GM19395 (cell line): ENCODE measurements around the gene SLC37A1.

Experiments
- ATAC-seq: cut with Tn5 transposase; IDR thresholded peaks from one replicate; pipeline ENCODE4 v1.9.1; 2021; ENCODE audit warnings: mild to moderate bottlenecking, moderate library complexity; ENCODE audit not compliant: unreplicated experiment

SLC37A1 gene

DNA sequence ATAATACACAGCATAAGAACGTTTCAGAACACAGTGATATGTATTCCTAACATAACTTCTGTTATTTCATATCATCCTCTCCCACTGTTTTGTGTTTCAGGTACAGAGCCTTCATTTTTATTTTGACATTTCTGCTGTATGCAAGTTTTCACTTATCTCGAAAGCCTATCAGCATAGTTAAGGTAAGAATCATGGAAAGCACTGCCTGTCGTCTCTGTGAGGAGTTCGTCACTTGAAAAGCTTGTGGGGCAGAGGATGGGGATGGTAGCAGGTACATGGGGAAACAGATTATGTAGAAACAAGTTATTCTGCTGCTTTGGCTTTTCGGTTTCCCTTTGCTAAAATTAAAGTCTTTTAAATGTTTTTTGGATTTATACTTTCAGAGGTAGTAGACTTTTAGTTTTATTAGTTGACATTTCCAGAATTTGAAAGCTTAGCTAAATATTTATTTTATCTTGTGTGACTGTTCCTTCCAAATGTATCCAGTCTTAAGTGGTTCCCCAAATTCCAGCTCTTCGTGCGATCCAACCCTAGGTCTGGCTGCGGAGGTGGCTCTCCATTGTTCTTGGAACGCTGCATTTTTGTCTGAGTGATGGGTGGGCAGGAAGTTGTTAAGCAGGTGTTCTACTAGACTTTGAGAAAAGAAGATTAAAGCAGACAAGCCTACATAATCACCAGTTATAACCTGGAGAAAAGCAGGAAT is 12.2 kb downstream of the SLC37A1 start:
- ATAC-seq: no peak

DNA sequence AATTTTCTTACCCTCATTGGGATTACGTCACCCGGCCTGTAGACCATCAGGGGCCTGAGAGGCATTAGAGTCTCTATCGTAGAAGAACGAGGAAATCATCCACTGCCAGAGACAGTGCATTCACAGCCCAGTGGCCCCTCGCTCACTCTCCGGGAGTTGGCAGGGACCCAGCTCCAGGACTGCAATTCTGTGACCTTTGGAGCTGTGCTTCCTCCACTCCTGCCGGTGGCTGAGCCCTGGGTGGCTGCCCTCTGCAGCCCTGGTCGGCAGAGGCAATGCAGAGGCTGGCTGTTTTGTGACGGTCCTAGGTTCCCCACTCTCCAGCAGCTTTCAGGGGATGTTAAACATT is 12.7 kb downstream of the SLC37A1 start:
- ATAC-seq: no peak

DNA sequence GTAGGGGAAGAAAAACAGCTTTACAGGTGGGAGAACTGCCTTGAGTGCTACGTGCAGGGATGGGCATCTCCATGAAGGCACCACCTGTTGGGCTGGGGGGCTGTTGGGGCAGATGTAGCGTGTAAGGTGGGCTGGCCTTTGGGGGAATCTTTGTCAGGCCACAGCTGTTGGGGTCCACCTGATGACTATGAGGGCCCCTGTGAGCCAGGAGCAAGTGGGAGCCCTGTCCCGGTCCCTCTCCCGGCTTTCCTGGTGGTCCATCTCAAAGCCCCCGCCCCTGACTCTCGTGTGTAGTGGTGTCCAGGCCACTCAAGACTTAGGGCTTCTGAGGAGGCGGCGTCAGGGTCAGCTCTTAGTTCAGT is 13.5 kb downstream of the SLC37A1 start:
- ATAC-seq: no peak

DNA sequence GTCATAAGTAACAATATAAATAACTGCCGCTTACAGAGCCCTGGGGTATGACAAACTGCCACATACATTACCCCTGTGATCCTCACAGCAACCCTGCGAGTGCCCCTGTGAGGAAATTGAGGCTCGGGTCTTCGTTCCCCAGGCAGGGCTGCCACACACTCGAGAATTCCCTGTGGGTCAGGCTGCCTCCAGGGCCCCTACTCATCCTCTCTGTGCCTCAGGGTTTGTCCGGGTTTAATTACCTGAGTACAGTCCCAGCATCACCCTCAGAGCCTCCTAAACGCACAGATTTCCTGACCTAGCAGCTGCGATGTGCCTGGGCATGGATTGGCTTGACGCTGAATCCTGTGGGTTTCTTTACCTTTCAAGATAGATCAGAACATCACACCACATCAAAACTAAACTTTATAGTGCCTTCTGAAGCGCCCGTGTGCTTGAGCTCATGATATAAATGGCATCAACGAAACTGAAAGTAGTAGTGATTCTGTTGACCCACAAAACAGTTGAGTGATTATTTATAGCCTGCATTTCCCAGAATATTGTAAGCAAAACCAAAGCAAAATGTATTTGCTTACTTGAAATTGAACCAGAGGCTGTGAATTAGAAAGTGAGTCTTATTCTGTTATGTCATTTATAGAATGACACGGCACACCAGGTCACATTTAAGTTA is 14.0 kb downstream of the SLC37A1 start:
- ATAC-seq: no peak

DNA sequence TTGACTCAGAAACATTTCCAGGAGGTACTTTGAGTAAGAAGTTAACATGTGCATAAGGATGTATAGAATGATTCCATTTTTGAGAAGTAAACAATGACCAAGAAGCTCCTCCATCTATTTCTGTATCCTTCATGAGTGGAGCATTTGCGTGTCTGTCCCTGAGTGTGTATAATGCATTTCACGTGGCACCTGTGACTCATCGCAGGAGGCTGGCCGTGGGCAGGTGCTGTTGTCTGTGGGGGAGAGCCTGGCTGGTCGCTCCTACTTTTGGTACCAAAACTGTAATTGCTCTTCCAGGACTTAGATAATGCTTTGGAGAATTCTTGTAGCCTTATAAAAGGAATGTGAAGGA is 16.5 kb downstream of the SLC37A1 start:
- no peak for ATAC-seq

DNA sequence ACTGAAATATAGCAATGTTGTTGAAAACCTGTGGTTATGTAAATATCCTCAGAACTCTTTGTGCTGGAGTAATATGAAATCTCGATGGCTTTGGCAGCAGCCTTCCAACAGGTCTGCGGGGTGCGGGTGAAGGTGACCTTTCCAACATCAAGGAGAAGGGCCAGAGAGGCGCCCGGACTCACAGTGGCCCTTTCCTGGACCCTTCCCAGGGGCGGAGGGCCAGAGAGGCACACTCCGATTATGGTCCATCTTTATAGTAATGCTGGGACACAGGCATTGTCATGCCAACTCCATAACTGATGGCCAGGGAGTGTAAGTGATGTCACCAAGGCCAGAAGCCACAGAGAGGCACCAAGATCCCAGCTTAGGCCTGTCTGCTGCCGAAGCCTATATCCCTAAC is 18.1 kb downstream of the SLC37A1 start:
- ATAC-seq: no peak

DNA sequence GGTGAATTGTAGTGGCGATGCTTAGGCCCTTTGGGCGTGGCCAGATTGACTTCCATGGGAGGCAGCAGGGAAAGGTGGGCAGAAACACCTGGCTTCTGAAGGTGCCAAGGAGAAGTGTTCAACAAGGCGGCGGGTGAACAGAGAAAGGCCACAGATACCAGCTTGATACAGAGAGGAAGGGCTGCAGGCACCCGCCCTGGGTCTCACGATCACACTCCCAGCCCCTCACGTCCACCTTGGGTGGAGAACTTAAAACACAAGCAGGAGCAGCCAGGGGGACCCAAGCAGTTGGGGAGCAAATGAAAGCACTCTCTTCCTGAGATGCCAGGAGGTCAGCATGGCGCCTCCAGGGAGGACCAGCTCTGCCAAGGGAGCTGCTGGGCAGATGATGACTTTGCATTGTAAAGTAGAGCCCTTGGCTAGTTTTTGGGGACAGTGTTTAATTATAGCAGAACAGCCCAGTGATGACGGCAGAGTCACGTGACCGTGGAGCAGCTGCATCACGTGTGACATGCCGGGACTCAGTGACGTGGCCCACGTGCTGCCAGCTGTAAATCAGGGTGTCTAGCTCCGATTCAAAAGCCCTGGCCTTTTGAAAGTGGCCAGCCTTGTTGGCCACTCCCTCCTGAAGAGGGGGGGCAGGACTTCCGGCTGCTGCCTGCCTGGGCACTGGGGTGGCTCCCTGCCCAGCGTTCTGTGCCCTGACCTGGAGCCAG is 19.0 kb downstream of the SLC37A1 start:
- no peak for ATAC-seq

DNA sequence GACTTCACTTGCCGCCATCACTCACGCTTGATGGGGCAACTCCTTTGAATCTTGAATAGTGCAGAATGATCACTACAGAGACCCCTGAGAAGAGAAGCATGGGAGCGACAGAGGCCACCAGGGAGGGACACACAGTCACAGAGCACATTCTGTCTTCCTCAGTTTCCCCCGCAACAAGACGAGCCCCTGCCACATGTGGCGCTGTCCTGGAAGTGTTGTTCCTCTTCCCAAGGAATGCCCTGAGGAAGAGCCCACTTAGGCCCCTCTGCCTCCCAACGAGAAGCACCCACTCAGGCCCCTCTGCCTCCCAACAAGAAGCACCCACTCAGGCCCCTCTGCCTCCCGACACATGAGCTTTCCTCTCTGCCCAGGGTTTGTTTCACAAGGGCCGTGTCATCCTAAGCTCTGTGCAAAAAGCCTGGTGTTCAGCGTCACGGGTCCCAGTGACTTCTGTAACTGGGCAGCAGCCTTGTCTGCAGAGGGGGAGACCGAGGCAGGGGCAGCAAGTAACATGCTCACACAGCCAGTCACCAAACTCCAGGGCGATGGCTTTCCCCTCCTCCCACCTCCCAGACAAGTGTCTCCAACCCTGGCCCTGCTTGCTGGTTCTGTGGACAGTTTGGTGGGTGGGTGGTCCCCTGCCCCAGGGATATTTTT is 19.8 kb downstream of the SLC37A1 start:
- no peak for ATAC-seq

DNA sequence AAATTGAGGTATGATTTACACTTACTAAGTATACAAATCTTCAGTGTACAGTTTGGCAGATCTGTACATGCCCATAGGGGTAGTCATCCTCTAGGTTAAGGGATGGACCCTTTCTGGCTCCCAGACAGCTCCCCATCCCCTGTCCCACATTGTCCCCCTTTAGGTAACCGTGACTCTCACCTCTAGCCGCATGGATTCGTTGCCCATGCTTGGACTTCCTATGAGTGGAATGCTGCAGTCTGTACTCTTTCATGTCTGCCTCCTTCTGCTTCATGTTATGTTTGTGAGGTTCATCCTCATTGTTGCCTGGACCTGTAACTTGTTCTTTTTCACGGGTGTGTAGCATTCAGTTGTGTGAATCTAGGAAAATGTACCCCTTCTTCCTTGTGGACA is 20.3 kb downstream of the SLC37A1 start:
- ATAC-seq: no peak

DNA sequence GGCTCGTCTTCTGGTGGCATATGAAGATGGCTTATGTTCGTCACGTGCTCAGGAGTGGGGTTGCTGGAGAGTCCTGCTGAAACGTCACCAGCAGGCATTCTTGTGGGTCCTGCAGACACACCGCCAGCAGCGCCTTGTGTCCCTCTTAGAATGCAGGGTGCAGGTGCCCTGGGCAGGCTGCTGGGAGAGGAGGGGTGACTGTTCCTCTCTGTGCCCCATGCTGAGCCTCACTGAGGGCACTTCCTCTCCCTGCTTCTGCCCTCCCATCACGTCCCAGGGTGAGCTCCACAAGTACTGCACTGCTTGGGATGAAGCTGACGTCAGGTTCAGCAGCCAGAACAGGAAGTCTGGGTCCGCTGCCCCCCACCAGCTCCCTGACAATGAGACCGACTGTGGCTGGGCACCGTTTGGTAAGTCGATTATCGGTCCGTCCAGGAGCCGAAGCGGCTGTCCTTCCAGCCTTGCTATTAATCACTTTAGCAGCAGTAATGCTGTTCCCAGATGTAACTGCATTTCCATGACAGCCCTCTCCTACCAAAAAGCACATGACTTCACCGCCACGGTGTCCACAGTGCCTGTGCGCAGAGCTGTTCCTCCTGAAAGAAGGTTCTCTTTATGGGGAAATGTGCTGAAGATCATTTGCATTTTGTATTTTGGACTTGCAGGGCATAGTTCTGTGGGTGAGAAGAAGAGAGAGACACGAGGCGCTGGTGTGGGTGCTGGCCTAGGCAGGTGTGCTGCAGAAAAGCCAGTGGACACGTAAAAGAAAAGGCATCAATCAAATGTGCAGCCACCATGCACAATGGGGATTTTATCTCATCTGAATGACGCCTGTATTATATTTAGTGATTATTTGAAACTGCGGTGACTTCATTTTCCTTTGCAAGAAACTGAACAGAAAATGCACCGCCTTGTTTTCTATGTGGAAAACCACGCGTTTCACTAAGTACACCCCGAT is 21.0 kb downstream of the SLC37A1 start:
- no peak for ATAC-seq

DNA sequence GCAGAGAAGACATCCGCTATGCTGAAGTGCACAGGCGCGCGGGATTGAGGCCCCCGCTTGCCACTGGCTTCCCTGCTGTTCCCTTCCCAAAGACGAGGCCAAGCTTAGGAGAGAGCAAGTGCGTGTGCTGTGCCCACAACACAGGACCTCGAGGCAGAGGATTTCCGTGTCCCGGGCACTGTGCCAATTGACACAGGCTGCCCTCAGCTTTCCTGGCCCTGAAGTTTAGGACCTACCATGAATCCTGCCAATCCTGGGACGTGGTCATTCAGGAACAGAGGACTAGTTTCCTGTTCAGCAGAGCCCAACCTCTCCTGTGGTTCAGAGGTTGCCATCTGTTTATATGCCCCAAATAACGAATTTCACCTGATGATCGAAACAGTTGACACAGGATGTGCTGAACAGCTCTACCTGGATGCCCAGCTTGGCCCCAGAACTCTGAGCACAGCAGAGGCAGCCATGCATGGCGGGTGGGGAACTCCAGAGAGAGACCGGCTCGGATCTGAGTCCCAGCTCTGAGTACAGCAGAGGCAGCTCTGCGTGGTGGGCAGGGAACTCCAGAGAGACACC is 22.0 kb downstream of the SLC37A1 start:
- no peak for ATAC-seq

DNA sequence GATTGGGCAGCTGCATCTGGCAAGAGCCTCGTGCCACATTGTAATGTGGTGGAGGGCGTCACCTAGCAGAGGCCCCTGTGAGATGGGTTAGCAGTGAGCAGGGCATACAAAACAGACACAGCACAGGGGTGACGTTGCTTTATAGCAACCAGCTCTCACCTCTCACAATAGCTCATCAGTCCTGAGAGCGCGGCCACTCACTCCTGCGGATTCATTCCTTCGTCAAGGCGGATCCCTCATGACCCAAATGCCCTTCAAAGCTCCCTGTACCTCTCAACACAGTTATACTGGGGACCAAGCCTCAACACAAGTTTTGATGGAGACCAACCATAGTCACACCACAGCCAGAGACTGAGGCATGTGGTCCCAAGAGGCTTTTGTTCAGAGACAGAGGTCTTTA is 22.9 kb downstream of the SLC37A1 start:
- ATAC-seq: no peak

DNA sequence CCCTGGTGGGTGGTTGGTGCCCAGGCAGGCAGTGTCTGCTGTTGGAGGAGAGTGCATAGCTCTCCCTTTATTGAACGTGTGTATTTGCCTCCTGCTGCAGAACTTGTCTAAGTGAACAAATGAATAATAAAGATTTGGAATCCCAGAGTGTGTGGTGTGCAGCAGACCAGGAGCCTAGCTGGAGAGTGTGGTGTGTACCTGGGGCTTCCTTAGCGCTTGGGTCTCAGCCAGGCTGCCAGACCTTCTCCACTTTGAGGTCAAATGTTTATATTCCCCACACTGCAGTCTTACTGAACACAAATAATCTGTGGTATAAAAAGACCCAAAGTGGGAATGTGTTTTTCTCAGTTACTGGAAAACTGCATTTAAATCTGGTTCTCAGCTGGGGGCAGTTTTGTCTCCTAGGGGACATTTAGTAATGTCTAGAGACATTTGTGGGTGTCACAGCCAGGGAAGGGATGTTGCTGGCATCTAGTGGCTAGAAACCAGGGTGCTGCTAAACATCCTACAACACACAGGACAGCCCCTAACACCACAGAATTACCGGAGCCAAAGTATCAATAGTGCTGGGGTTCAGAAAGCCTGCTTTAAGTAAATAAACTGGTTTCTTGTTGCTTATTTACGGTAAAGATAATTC is 23.6 kb downstream of the SLC37A1 start:
- ATAC-seq: no peak

DNA sequence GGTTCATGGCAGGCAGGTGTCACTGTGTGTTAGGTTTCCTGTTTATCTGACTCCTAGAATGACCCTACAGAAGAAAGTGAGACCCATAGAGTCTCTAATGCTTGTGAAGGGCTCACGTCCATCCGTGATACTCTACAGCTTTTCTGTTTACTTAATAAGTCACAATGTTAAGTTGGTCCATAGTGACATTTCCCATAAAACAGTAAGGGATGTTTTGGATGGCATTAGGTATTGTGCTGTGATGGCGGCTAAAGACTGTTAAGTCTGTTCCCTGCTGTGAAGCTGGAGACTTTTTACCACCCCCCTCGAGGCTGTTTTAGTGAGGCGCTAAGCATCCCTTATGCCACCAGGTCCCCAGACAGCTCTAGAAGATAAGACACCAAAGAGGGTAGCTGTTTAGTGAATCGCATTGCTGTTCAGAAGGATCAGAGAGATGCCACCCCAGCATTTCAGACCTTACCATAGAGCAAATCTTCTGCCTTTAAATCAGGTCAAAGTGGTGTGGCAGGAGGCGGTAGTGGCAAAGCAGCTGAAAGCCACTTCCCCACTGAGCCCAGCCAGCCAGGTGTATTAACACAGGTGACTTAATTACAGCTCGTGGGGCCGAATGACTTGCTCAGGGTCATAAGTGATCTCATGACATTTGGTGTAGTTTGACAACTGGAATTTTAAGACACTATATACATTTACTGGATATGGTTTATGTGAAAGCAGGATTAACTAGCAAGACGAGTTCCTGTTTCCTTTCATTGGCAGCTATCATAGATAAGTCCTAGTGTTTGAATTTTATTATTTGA is 25.0 kb downstream of the SLC37A1 start:
- ATAC-seq: no peak

DNA sequence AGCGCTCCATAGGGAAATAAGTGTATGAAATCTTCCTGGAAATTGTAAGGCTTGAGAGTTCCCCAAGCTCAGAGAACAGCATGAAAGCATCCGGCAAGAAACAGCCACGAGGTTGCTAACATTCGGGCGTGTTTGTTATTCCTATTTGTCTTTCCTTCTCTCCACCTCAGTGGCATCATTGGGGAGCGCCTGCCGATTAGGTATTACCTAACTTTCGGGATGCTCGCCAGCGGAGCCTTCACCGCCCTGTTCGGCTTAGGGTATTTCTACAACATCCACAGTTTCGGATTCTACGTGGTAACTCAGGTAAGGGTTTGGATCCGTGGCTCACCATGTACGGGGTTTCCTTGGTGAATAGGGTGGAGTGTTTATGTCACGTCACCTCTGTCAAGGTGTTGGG is 25.7 kb downstream of the SLC37A1 start:
- ATAC-seq: no peak

DNA sequence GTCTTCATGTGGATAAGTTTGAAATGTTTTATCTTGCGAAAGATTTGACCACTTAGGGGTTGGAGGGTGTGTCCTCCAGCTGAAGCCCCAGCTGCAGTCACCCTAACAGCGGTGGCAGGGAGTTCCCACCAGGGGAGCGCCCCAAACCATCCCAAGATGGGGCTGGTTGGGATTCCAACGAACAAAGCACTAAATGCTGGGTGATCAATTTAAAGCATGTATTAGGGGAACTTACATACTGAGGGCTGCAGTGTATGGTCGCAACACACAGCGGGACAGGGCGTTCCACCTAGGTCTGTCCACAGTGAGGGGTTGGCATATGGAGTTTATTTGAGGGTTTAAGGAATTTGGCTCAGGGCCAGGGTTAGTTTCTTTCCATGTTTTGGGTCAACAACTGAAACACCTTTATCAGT is 26.3 kb downstream of the SLC37A1 start:
- no peak for ATAC-seq

DNA sequence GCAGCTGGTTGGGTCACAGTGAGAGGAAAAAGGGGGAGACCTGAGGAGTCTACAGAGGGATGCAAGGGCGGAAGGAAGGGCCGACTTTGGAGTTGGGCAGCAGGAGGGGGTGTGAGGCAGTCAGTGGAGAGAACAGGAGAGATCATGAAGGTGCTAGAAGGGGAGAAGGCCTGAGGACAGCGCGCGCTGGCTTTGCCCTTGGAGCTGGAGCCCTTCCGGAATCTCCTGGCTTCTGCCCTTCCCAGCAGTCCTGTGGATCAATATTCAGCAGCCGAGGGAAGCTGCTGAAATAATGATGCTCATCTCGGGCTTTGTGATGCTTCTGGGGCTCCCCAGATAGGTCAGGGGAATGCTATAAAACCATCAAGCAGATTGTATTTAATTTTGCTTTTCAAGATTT is 26.7 kb downstream of the SLC37A1 start:
- ATAC-seq: no peak

DNA sequence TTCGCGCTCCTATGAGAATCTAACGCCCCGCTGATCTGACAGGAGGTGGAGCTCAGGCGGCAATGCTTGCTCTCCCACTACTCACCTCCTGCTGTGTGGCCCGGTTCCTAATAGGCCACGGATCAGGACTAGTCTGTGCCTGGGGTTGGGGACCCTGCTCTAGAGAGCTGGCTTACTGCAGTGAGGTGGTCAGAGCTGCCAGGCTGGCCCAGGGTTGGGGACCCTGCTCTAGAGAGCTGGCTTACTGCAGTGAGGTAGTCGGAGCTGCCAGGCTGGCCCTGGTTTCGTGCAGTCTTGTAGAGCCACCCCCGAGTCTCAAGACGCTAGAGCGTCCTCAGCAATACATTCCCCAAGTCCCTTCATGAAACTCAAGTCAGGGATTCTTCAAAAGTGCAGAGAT is 27.5 kb downstream of the SLC37A1 start:
- ATAC-seq: no peak

DNA sequence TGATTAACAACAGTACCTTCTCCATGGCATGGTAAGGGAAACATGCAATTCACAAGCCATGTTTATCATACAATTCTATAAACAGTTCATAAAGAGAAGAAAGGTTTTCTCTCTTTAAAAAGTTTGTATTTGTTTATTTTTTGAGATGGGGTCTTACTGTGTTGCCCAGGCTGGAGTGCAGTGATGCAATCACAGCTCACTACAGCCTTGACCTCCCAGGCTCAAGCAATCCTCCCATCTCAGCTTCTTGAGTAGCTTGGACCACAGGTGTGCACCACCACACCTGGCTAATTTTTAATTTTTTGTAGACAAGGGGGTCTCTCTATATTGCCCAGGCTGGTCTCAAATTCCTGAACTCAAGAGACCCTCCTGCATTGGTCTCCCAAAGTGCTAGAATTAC is 28.0 kb downstream of the SLC37A1 start:
- ATAC-seq: no peak
